HG03045 (cell line): Measurements from ENCODE around the gene TFCP2L1.
"Not testable (repeated sequence)": the region's sequence is repeated elsewhere in the genome, so short reads cannot be mapped to it uniquely, and the experiment has no call there.

Experiments
- ATAC-seq: cut with Tn5 transposase; IDR thresholded peaks from one replicate; pipeline ENCODE4 v1.9.1; 2021; ENCODE audit warnings: mild to moderate bottlenecking, moderate library complexity; ENCODE audit not compliant: unreplicated experiment

Gene TFCP2L1

DNA sequence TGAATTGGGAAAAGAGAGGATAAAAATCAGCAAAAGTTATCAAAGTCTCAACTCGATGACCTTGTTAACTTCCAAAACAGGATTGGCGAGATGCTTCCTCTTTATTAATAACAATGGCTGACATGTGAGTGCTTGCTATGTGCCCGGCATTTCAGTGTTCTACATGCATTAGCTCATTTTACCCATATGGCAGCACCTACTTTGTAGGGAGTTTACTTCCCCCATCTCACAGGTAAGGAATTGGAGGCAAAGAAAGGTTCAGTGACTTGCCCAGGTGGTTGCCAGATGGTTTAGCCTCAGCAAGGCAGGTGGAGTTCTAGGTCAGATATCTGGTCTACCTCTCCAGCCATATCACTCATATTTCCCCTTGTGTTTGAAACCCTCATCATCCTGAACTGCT lies 12.4 kb downstream of the TFCP2L1 start:
- ATAC-seq = no peak

DNA sequence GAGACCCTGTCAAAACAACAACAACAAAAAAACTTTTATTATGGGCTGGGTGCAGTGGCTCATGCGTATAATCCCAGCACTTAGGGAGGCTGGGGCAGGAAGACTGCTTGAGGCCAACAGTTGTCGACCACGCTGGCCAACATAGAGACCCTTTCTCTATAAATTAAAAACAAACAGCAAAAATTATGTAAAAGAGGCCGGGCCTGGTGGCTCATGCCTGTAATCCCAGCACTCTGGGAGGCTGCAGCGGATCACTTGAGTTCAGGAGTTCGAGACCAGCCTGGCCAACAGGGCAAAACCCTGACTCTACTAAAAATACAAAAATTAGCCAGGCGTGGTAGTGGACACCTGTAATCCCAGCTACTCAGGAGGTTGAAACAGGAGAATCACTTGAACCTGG lies 15.6 kb downstream of the TFCP2L1 start:
- ATAC-seq = not testable (repeated sequence)

DNA sequence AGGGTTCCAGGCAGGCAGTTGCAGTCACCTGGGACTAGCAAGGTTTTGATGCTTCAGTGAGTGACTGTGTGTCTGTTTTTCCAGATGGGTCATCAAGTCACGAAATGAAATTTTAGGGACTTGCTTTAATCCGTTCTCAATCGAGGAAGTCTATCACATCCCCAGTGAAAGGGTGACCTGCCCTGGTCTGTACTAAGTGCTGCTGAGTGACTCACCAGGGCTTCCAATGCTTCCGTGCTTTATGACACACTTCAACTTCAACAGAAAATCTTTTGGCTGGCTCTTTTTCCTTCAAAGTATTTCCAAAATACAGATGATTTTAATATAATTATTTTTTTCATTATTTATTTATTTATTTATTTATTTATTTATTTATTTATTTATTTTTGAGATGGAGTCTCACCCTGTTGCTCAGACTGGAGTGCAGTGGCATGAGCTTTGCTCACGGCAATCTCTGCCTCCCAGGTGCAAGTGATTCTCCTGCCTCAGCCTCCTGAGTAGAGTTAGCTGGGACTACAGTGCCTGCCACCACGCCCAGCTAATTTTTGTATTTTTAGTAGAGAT lies 18.4 kb downstream of the TFCP2L1 start:
- ATAC-seq = no peak

DNA sequence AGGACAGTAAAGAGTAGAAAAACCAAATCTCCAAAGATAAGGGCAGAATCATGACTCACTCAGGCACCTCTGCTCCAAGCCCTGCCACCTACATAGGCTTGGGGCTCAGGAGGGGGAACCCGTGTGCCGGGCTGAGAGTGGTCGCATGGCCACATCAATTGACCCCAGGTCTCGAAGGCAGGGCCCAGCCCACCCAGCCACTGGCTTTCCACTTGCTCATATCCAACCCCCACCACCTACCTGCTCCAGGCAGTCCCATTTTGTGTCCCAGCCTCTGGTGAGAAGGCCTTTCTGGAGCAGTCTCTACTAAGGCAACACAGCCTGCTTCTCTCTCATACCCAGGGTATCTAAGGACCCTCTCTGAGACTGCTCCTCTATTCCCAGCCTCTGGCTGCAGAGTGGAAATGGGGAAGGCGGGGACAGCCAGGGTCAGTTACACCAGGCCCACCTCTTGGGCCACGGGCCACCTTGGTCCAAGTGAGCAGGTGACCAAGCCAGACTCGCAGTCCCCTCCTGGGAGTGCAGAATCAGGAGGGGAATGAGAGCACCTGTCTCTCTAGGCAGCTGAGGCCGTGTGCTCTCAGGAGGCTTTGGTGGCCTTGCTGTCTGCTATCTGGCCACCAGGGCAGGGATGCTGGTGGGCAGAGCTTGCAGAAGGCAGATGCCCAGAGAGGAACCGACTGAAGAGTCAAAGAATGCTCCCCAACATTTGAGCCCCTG lies 20.8 kb downstream of the TFCP2L1 start:
- ATAC-seq = no peak

DNA sequence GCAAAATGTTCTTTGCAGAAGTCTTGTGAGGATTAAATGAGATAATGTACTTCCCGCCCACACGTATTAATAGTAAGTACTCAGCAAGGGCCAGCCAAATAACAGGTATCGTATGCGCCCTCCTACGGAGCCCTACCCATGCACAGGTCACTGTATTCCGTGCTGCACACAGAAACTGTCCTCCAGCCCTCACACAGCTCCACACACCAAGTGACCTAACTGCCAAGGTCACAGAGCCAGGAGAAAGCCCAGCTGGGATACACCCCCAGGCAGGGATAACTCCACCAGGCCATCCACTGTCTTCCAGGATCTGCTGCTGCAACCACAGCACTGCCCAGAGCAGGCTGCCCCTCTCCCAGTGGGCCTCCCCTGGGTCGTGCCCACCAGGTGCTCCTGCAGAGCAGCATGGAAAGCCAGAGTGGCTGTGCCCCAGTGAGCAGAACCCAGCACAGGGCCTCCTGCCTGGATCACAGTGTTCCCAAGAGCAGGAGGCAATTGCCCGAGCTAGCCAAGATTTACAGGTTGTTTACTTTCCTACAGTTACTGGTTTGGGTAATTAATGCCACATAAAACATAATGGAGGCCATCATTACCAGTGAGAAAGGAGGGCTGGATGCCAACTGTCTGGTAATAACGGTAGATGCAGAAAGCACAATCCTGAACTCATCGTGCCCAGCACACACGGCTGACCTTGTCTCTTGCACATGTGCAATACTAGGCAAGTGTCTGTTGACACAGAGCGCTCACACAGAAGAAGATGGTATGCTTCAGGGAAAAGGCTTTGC lies 24.4 kb downstream of the TFCP2L1 start:
- no peak for ATAC-seq

DNA sequence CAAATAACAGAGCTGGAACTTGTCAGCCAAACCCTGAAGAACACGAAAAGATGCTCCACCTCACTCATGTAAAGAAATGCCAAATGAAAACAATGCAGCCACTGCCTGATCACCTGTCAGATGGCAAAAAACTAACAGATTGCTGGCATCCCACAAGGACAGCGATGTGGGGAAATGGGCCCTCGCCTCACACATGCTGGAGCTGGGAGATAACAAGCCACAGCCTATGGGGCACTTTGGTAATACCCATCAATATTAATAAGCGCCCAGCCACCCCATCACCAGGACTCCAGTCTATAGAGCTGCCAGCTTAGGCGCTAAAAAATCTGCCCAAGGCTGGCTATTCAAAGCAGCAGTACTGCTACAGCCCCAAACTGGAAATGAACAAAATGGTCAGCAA lies 27.0 kb downstream of the TFCP2L1 start:
- no peak for ATAC-seq

DNA sequence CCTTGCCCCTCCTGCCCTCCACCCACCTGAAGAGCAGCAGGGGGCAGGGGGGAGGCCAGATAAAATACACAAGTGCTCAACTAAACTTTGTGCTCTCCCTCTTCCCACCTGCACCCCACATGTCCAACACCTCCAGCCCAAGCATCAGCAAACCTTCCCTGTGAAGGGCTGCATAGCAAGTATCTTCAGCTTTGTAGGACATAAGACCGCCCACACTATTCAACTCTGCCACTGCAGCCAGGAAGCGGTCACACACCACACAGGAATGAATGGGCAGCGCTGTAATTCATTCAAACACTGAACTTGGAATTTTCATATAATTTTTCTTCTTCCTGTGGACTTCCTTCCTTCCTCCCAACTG lies 27.5 kb downstream of the TFCP2L1 start:
- no peak for ATAC-seq

DNA sequence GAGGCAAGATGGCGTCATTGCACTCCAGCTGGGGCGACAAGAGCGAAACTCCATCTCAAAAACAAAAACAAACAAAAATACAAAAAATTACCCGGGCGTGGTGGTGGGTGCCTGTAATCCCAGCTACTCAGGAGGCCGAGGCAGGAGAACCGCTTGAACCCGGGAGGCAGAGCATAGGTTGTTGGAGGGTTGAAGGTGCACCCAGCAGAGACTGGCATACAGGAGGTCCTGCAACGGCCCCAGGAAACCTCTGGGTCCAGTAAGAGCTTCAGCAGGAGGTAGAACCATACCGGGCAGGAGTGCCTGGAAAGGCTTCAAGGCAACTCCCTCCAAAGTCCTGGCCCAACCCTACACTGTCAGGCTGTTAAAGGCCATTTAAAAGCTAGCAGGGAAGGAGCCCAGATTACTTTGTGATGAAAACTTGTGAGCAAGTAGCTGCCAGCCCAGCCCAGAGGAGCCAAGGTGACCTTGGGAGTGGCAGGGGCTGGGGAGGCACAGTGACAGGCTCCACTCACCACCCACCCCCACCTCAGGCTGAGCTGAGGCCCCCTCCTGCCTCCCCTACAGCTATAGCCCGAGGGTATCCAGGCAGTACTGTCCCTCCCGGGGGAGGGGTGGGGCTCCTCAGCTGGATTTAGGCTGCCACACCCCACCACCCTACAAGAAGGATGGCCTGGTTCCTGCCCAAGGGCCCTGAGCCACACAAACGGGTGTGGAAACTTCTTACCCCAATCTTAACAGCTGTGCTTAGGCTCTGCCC lies 28.1 kb downstream of the TFCP2L1 start:
- ATAC-seq = no peak

DNA sequence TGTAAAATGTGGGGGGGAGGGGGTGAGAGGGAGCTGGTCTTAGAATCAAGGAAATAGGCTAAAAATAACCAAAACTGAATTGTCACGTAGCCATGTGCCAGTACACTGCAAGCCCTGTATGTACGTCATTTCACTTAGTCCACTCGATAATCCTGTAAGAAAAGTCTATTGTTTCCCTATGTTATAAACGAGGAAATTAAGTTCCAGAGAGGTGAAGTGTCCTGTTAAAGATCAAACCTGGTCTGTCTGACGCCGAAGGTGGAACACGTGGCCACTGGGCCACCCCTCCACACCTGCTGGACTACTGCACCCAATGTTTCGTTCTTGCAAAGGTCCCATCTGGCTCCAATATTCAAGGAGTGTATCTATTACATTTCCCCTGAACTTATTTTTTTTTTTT lies 29.6 kb downstream of the TFCP2L1 start:
- no peak for ATAC-seq

DNA sequence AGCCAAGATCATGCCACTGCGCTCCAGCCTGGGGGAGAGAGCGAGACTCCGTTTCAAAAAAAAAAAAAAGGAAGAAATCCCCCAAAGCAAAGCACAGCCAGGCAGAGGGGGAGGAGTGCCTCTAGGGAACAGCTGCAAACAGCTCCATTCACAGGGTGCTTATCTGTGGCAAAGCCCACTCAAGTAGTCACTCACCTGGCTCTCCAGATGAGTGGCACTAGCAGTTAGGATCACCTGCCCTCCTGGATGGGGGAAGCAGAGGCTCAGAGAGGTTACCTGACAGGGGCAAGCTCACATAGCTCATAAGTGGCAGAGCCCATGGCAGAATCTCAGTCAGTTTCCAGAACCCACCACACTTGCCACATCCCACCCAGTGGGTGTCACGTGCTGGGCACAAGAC lies 30.3 kb downstream of the TFCP2L1 start:
- ATAC-seq = no peak

DNA sequence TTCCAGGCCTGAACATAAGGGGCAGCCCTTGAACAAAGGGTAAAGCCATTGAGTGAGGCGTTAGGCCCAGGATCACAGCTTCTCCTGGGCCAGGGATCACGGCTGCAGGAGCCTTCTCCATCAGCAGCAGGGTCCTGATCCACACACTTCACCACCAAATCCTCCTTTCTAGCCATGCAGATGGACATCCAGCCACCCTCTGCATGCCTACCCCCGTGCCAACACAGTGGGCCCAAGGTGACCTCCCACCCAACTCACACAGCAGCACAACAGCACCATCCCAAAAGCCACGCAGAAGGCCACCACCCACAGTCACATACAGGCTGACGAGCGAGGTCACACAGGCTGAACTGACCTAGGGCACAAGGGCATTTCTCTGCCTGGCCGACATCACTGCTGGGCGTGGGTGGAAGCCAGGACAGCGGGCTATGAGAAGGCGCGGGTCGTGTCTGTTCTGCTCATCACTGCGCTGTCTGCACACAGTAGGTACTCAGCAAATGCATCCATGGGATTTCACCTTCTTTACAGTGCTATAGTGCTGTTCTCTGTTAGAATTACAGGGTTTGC lies 31.2 kb downstream of the TFCP2L1 start:
- ATAC-seq = no peak

DNA sequence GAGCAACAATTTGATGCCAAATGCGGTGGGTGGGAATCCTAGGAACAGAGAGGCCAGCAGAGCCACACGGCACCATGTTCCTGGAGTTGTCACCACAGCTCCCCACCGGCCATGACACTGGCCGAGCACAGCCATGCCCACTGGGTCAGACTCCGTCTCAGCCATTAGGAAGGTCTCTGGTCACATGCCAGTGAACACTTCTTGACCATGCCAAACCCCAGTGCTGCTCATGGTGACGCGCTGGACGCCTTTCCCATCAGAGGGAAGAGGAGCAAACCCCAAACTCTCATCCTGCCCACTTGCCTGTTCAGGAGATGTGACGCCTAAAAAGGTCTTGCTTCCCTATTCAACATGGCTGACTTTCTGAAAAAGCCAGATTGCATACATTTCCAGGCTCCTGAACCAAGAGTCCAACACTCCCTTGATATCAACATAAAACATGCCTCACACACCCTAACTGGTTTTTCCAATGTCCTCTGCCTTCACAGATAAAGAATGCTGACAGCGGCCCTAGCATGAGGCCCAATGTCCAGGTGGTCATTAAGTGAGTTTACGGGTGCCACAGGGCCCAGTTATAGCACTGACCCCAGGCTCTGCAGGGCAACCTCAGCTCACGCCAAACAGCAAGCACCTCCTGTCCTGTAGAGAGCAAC lies 31.9 kb downstream of the TFCP2L1 start:
- no peak for ATAC-seq

DNA sequence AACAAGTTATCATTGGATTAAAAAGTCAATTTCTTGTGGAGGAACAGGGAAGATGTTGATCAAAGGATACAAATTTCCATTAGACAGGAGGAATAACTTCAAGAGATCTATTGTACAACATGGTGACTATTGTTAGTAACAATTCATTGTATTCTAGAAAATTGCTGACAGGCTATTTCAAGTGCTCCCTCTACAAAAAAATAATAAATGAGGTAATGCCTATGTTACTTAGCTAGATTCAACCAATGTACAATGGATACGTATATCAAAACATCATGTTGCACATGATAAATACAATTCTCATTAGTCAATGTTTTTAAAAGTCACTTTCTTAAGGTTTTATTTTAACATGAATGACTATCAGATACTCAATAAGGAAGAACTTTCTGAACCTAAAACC lies 33.5 kb downstream of the TFCP2L1 start:
- no peak for ATAC-seq

DNA sequence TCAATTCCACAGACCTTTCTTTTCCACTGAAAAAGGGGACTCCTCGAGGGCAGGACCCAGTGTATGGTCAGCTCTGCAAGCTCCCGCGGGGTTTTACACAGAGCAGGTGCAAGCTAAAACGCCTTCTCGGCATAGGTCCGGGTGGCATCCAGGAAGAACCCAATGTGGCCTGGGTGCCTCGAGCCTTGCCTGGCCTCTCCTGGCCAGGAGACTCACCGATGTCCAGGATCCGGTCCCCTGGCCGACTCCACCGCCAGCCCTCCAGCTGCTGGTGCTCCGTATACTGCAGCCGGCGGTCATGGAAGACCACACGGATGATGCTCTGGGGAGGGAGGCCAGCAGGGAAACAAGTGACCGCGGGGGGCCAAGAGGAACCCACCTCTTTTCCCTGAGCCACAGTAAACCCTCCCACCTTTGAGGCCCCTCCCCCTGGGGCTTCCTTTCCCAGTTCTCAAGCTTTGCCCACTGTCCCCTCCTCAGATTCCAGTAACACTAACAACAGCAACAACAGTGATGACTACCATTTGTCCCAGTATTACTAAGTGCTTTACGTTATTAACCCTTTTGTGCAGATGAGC lies 36.1 kb downstream of the TFCP2L1 start:
- ATAC-seq = no peak

DNA sequence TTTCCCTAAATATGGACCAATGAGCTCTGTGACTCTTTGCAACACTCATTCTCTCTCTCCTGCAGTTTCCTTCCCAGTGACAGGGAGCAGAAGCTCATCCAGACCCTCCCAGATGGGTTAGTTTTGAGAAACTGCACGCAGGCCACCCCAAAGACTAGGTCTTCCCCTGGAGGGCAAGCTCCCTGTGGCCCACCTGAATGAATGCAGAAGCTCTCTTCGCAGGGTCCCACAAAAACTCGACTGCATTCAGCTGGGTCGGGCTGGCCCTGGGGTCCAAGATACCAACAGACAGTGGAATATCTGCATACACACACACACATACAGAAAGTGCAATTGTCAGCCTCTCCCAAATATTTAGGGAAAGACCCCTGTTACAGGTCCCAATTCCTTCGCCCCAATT lies 37.0 kb downstream of the TFCP2L1 start:
- ATAC-seq = no peak

DNA sequence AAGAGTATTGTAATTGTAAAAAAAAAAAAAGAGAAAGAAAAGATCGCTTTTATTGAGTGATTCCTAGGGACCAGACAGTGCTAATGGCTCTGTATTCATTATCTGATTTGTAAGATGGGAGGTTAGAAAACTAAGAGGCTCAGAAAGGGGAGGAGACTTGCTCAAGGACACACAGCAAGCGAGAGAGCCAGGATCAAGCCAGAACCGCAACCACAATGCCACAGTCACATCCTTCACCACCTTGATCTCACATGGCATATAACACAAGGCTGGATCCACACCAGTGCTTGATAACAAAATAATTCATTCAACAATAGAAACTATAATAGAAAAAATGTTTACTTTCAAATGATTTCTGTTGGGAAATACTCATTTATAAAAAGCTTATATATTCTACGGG lies 37.5 kb downstream of the TFCP2L1 start:
- no peak for ATAC-seq

DNA sequence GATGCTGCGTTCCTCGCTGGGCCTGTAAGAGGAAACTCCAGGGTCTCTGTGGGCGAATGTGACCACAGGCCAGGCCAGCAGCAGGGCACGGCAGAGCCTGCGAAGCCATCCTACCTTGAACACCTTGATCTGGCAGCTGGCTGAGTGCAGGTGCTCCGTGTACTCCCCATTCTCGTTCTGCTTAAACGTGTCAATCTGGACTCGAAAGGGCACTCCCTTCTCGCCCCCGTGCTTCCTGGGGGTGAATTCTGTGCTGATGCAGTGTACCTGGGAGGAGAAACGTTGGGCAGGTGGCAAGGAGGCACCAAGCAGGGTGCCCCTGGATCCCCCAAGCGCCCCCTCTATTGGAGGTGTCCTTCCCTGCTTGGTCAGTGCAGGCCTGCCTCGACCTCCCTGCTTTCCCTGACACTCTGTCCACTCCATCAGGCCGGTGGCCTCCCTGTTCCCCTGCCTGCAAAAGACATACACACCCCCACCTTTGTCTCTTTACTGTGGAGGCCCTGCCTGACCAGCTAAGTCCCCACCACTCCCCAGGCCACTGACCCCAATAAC lies 38.2 kb downstream of the TFCP2L1 start:
- ATAC-seq = no peak

DNA sequence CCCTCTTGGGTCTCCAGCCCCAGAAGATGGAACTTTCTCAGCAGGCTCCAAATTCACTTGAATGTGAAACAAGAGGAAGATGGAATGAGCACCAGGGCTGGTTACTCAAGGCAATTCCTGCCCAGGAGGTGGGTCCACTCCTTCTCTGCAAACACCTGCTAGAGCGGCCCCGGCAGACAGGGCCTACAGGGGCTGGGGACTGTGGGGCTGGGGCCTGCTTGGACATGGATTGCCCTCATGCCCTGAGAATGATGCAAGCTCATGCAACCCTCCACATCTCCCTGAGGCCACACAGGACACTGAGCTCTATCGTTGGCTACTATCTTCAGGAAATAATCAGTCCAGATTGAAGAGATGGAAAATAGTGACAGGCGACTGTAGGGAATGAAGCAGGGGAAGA lies 39.1 kb downstream of the TFCP2L1 start:
- no peak for ATAC-seq

DNA sequence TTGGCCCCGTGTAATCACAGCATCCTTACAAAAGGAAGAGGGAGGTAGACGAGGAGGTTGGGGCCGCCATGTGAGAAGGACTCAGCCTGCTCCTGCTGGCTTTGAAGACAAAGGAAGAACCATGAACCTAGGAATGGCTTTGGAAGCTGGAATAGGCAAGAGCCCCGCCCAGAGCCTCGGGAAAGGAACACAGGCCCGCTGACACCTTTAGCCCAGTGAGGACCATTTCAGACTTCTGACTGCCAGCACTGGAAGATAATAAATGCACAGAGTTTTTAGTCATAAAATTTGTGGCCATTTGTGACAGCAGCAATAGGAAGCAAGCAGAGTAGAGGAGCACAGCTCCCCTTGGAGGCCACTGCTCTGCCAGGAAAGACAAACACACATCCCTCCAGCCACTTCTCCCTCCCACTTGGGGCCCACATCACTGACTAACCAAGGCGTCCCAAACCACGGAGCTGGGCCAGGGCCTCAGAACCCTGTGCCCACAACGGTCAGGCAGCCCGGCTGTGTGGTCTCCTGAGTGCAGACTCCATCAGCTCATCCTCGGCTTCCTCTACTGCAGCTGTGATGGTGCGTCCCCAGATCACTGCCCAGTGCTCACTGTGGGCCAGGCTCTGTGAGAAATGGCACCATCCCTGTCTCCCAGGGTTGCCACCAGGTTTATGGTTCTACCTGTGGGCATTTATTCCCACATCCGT lies 39.7 kb downstream of the TFCP2L1 start:
- no peak for ATAC-seq
